GM23338 (cell line): ENCODE measurements around the gene LMF2. TPM values are rescaled to one million over a fixed set of nuclear protein-coding genes. Genes with fewer than 3 reads are reported as not detected.

Source experiments
- ATAC-seq: fragments of 200-7000 bp; cut with Tn5 transposase; 3 replicates; pipeline ENCODE4 v1.9.1; 2020
- DNase-seq: peaks from one replicate; pipeline ENCODE4 v3.0.0-alpha.2; 2015; ENCODE audit warnings: low spot score
- H2AFZ ChIP-seq: fragments of 200-600 bp; sonication (generic); 2 replicates; pipeline ENCODE4 v1.8.0; 2016; ENCODE audit warnings: antibody characterized with exemption, mild to moderate bottlenecking, moderate library complexity
- H3F3A ChIP-seq: fragments of 200-600 bp; sonication (generic); replicated peaks from 2 replicates; pipeline ENCODE4 v1.8.0; 2017; ENCODE audit warnings: antibody characterized with exemption, mixed run types, low read depth
- H3K27ac ChIP-seq: fragments of 200-600 bp; sonication (generic); 2 replicates; pipeline ENCODE4 v1.6.1; 2016; ENCODE audit warnings: low read depth
- H3K27me3 ChIP-seq: fragments of 200-600 bp; sonication (generic); 2 replicates; pipeline ENCODE4 v1.8.0; 2016; ENCODE audit warnings: mild to moderate bottlenecking, mixed run types, moderate library complexity; ENCODE audit not compliant: insufficient read depth
- H3K36me3 ChIP-seq: fragments of 200-600 bp; sonication (generic); 2 replicates; pipeline ENCODE4 v1.8.0; 2016; ENCODE audit warnings: mild to moderate bottlenecking; ENCODE audit not compliant: insufficient read depth
- H3K4me1 ChIP-seq: fragments of 200-600 bp; sonication (generic); 2 replicates; pipeline ENCODE4 v1.8.0; 2016; ENCODE audit warnings: mild to moderate bottlenecking, moderate library complexity; ENCODE audit not compliant: insufficient read depth
- H3K4me2 ChIP-seq: fragments of 200-600 bp; sonication (generic); 2 replicates; pipeline ENCODE4 v1.7.1; 2017; ENCODE audit warnings: mixed run types
- H3K4me3 ChIP-seq: fragments of 200-600 bp; sonication (generic); 2 replicates; pipeline ENCODE4 v1.6.1; 2016; ENCODE audit warnings: mixed run types
- H3K79me2 ChIP-seq: fragments of 200-600 bp; sonication (generic); replicated peaks from 2 replicates; pipeline ENCODE4 v1.8.0; 2017; ENCODE audit warnings: mild to moderate bottlenecking; ENCODE audit not compliant: insufficient read depth
- H3K9me2 ChIP-seq: fragments of 200-600 bp; sonication (generic); 2 replicates; pipeline ENCODE4 v1.8.0; 2017; ENCODE audit not compliant: insufficient read depth
- H4K20me1 ChIP-seq: fragments of 200-600 bp; sonication (generic); replicated peaks from 2 replicates; pipeline ENCODE4 v1.8.0; 2017; ENCODE audit warnings: mild to moderate bottlenecking; ENCODE audit not compliant: insufficient read depth
- H3K27ac Mint-ChIP-seq: 2 replicates; pipeline ENCODE4 v1.8.0; 2020; ENCODE audit warnings: inconsistent platforms, mild to moderate bottlenecking, moderate library complexity, mixed read lengths
- H3K27me3 Mint-ChIP-seq: 3 replicates; pipeline ENCODE4 v1.8.0; 2022; ENCODE audit warnings: low read depth, mild to moderate bottlenecking, moderate library complexity, mixed read lengths, inconsistent platforms; ENCODE audit not compliant: insufficient read depth, poor library complexity
- H3K36me3 Mint-ChIP-seq: 3 replicates; pipeline ENCODE4 v1.8.0; 2021; ENCODE audit warnings: low read depth, mild to moderate bottlenecking, inconsistent platforms, moderate library complexity, mixed read lengths
- H3K4me1 Mint-ChIP-seq: 3 replicates; pipeline ENCODE4 v1.8.0; 2020; ENCODE audit warnings: mild to moderate bottlenecking, inconsistent platforms, mixed read lengths
- H3K4me3 Mint-ChIP-seq: 3 replicates; pipeline ENCODE4 v1.8.0; 2021; ENCODE audit warnings: moderate library complexity, mild to moderate bottlenecking, inconsistent platforms, mixed read lengths
- H3K9me3 Mint-ChIP-seq: 3 replicates; pipeline ENCODE4 v1.8.0; 2020; ENCODE audit warnings: moderate library complexity, mild to moderate bottlenecking, inconsistent platforms, mixed read lengths
- CTCF ChIP-seq, 2 experiments: fragments of 200-600 bp in 1 of 2; sonication (generic) in 1 of 2; conservative IDR thresholded peaks; 2 replicates each; pipeline versions ENCODE4 v1.5.1 to v1.6.1; 2016 to 2017; ENCODE audit warnings: antibody characterized with exemption in 2 of 2, low read depth in 2 of 2, mild to moderate bottlenecking in 2 of 2, moderate library complexity in 1 of 2
- STAT1 ChIP-seq: IDR thresholded peaks from one replicate; pipeline ENCODE4 v1.6.1; 2016; ENCODE audit warnings: antibody characterized with exemption; ENCODE audit not compliant: unreplicated experiment
- ZNF114 ChIP-seq: fragments of 250-450 bp; sonication (Bioruptor Pico); IDR thresholded peaks from 2 replicates; pipeline ENCODE4 v1.5.0; 2020; ENCODE audit warnings: mild to moderate bottlenecking, moderate library complexity
- polyA plus RNA-seq: library from polyadenylated mRNA; unstranded; fragments of >200 nt; fragmentation: Nextera tagmentation; extraction: Ambion mirVana; gene quantifications from 2 replicates; pipeline ENCODE4 v1.2.1, GENCODE V29; 2016
- total RNA-seq: library from RNA; depleted of rRNA; stranded (reverse); fragments of >200 nt; shearing (Covaris generic); gene quantifications from 2 replicates; pipeline ENCODE4 v1.2.3, GENCODE V29; 2014
- TF ChIP-seq, protein P1 (sequence below): IDR thresholded peaks from 2 replicates; pipeline ENCODE4 v1.6.1; 2016; ENCODE audit warnings: antibody characterized with exemption
- TF ChIP-seq, protein P2 (sequence below): fragments of 250-450 bp; sonication (Bioruptor Pico); IDR thresholded peaks from 2 replicates; pipeline ENCODE4 v1.5.0; 2020; ENCODE audit warnings: mild to moderate bottlenecking, moderate library complexity

Gene LMF2
- total and polyA plus RNA-seq, 2 experiments from 2014 or later: 15.6 to 36.3 TPM

GRCh38 chr22:50456466-50457234 is 50.9 kb downstream of the LMF2 start:
- Mint-ChIP-seq H3K4me3 (no peak overlapping the region), H3K27me3 (peaks cover 10% of the 10 kb centered on the region), H3K9me3 (no peaks in the 10 kb centered on the region), H3K27ac (no peak overlapping the region), H3K4me1 (no peaks in the 10 kb centered on the region; the same call in 2 of the 3 replicates), H3K36me3 (peaks cover 47% of the 10 kb centered on the region)
- Histone ChIP-seq H3K79me2 (no peaks in the 10 kb centered on the region), H2AFZ (no peak overlapping the region), H3K4me2 (no peak overlapping the region), H3K27me3 (no peaks in the 10 kb centered on the region), H3K4me3 (no peak overlapping the region), H3K36me3 (no peaks in the 10 kb centered on the region), H3K27ac (no peak overlapping the region), H3K4me1 (no peaks in the 10 kb centered on the region), H3F3A (0 out of 2 replicates have a peak, but pooled peaks cover 3% of the 10 kb centered on the region), H4K20me1 (peaks cover 3% of the 10 kb centered on the region; the same call in 1 of the 2 replicates), H3K9me2 (no peaks in the 10 kb centered on the region)
- peak; percentile 62 for DNase-seq
- TF ChIP-seq ZNF114 (CRISPR knock-in tag) (no peak), CTCF (conservative IDR thresholded peaks at IDR 0.05; ENCODE audit: low read depth in 2 of 2) (peak; percentile 48 to 71), STAT1 (no peak)
- ATAC-seq: peak; percentile 85

GRCh38 chr22:50456026-50456425 is 51.5 kb downstream of the LMF2 start:
- peaks cover 51% of the 10 kb centered on the region for H3K36me3 Mint-ChIP-seq
- no peaks in the 10 kb centered on the region for H3K9me3 Mint-ChIP-seq
- TF ChIP-seq, protein P1, sequence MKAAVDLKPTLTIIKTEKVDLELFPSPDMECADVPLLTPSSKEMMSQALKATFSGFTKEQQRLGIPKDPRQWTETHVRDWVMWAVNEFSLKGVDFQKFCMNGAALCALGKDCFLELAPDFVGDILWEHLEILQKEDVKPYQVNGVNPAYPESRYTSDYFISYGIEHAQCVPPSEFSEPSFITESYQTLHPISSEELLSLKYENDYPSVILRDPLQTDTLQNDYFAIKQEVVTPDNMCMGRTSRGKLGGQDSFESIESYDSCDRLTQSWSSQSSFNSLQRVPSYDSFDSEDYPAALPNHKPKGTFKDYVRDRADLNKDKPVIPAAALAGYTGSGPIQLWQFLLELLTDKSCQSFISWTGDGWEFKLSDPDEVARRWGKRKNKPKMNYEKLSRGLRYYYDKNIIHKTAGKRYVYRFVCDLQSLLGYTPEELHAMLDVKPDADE: no peak
- TF ChIP-seq CTCF (conservative IDR thresholded peaks at IDR 0.05; ENCODE audit: low read depth in 2 of 2): no peak
- TF ChIP-seq, protein P2, sequence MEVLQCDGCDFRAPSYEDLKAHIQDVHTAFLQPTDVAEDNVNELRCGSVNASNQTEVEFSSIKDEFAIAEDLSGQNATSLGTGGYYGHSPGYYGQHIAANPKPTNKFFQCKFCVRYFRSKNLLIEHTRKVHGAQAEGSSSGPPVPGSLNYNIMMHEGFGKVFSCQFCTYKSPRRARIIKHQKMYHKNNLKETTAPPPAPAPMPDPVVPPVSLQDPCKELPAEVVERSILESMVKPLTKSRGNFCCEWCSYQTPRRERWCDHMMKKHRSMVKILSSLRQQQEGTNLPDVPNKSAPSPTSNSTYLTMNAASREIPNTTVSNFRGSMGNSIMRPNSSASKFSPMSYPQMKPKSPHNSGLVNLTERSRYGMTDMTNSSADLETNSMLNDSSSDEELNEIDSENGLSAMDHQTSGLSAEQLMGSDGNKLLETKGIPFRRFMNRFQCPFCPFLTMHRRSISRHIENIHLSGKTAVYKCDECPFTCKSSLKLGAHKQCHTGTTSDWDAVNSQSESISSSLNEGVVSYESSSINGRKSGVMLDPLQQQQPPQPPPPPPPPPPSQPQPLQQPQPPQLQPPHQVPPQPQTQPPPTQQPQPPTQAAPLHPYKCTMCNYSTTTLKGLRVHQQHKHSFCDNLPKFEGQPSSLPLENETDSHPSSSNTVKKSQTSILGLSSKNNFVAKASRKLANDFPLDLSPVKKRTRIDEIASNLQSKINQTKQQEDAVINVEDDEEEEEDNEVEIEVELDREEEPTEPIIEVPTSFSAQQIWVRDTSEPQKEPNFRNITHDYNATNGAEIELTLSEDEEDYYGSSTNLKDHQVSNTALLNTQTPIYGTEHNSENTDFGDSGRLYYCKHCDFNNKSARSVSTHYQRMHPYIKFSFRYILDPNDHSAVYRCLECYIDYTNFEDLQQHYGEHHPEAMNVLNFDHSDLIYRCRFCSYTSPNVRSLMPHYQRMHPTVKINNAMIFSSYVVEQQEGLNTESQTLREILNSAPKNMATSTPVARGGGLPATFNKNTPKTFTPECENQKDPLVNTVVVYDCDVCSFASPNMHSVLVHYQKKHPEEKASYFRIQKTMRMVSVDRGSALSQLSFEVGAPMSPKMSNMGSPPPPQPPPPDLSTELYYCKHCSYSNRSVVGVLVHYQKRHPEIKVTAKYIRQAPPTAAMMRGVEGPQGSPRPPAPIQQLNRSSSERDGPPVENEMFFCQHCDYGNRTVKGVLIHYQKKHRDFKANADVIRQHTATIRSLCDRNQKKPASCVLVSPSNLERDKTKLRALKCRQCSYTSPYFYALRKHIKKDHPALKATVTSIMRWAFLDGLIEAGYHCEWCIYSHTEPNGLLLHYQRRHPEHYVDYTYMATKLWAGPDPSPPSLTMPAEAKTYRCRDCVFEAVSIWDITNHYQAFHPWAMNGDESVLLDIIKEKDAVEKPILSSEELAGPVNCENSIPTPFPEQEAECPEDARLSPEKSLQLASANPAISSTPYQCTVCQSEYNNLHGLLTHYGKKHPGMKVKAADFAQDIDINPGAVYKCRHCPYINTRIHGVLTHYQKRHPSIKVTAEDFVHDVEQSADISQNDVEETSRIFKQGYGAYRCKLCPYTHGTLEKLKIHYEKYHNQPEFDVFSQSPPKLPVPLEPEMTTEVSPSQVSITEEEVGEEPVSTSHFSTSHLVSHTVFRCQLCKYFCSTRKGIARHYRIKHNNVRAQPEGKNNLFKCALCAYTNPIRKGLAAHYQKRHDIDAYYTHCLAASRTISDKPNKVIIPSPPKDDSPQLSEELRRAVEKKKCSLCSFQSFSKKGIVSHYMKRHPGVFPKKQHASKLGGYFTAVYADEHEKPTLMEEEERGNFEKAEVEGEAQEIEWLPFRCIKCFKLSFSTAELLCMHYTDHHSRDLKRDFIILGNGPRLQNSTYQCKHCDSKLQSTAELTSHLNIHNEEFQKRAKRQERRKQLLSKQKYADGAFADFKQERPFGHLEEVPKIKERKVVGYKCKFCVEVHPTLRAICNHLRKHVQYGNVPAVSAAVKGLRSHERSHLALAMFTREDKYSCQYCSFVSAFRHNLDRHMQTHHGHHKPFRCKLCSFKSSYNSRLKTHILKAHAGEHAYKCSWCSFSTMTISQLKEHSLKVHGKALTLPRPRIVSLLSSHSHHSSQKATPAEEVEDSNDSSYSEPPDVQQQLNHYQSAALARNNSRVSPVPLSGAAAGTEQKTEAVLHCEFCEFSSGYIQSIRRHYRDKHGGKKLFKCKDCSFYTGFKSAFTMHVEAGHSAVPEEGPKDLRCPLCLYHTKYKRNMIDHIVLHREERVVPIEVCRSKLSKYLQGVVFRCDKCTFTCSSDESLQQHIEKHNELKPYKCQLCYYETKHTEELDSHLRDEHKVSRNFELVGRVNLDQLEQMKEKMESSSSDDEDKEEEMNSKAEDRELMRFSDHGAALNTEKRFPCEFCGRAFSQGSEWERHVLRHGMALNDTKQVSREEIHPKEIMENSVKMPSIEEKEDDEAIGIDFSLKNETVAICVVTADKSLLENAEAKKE: no peak

More at GRCh38 chr22:50456026-50456425, 51.5 kb downstream of the LMF2 start:
- H3K9me2 ChIP-seq: no peaks in the 10 kb centered on the region
- H4K20me1 ChIP-seq: peaks cover 8% of the 10 kb centered on the region; the same call in 1 of the 2 replicates
- H3F3A ChIP-seq: 0 out of 2 replicates have a peak, but pooled peaks cover 3% of the 10 kb centered on the region
- no peak overlapping the region for H3K4me3 ChIP-seq
- H2AFZ ChIP-seq: no peak overlapping the region
- Mint-ChIP-seq H3K27me3 (peaks cover 10% of the 10 kb centered on the region), H3K4me3 (no peak overlapping the region), H3K27ac (no peak overlapping the region), H3K4me1 (no peaks in the 10 kb centered on the region; the same call in 2 of the 3 replicates)
- DNase-seq: no peak
- H3K27me3 ChIP-seq: no peaks in the 10 kb centered on the region
- no peaks in the 10 kb centered on the region for H3K36me3 ChIP-seq
- no peaks in the 10 kb centered on the region for H3K79me2 ChIP-seq
- no peak overlapping the region for H3K27ac ChIP-seq
- ATAC-seq: no peak
- H3K4me2 ChIP-seq: no peak overlapping the region
- H3K4me1 ChIP-seq: no peaks in the 10 kb centered on the region
